Esophagus squamous epithelium (tissue), 5 donors: ENCODE data around the gene FAM151A. TPM values are rescaled to one million over a fixed set of nuclear protein-coding genes. Genes with fewer than 3 reads are reported as not detected.

Experiments
- DNase-seq: peaks from one replicate; lab custom pipeline; 2025; lab: John Stamatoyannopoulos, UW
- H3K27ac ChIP-seq, 4 donors: fragments of 200-600 bp; sonication (generic); one replicate each; pipeline ENCODE4 v1.5.1; 2016 to 2019; ENCODE audit warnings: mild to moderate bottlenecking in 1 of 4
- H3K27me3 ChIP-seq, 4 donors: fragments of 200-600 bp; sonication (generic); 1 replicate in 3 of 4; 2 replicates in 1 of 4; pipeline versions ENCODE4 v1.5.1 to v1.6.0; 2017 to 2021; ENCODE audit warnings: antibody characterized with exemption in 1 of 4
- H3K36me3 ChIP-seq, 3 donors: fragments of 200-600 bp; sonication (generic); one replicate each; pipeline ENCODE4 v1.5.1; 2016 to 2019
- H3K4me1 ChIP-seq, 3 donors: fragments of 200-600 bp; sonication (generic); one replicate each; pipeline ENCODE4 v1.5.1; 2017 to 2019
- H3K4me3 ChIP-seq, 4 donors: fragments of 200-600 bp; sonication (generic); 1 replicate in 3 of 4; 2 replicates in 1 of 4; pipeline ENCODE4 v1.5.1; 2016 to 2019; ENCODE audit warnings: mild to moderate bottlenecking in 2 of 4, moderate library complexity in 1 of 4
- H3K9me3 ChIP-seq, 3 donors: fragments of 200-600 bp; sonication (generic); one replicate each; pipeline ENCODE4 v1.5.1; 2016 to 2019
- CTCF ChIP-seq, 6 experiments: fragments of 450-650 bp in 4 of 6; fragments of 200-600 bp in 2 of 6; sonication (generic) in 2 of 6; IDR thresholded peaks; one replicate each; pipeline ENCODE4 v1.5.1; 2016 to 2019; ENCODE audit warnings: antibody characterized with exemption in 6 of 6, mild to moderate bottlenecking in 4 of 6, moderate library complexity in 4 of 6
- POLR2A ChIP-seq, 4 donors: fragments of 450-650 bp; IDR thresholded peaks; one replicate each; pipeline ENCODE4 v1.6.1; 2017; ENCODE audit warnings: antibody characterized with exemption in 4 of 4, mild to moderate bottlenecking in 4 of 4, moderate library complexity in 3 of 4
- WGBS, 2 donors: methylation state at CpG; one replicate each; pipeline ENCODE4 v1.1.5; 2018; 5-methylcytosine and 5-hydroxymethylcytosine counted together
- intact Hi-C: fragments of 100-400 bp; cut with DNase I; formaldehyde crosslinking; loops from one replicate; pipeline ENCODE4 v1.15.0; 2022
- total RNA-seq, 4 donors: library from RNA; depleted of rRNA; stranded (reverse); fragments of >200 nt; gene quantifications; one replicate each; pipeline ENCODE4 v1.1.0, GENCODE V29; 2016
- donor health status: DM: yes; HTN: yes; CAD: no.

Gene FAM151A
- total RNA-seq, 4 donors from 2014 or later: 0.35 TPM; not detected in 3

DNA sequence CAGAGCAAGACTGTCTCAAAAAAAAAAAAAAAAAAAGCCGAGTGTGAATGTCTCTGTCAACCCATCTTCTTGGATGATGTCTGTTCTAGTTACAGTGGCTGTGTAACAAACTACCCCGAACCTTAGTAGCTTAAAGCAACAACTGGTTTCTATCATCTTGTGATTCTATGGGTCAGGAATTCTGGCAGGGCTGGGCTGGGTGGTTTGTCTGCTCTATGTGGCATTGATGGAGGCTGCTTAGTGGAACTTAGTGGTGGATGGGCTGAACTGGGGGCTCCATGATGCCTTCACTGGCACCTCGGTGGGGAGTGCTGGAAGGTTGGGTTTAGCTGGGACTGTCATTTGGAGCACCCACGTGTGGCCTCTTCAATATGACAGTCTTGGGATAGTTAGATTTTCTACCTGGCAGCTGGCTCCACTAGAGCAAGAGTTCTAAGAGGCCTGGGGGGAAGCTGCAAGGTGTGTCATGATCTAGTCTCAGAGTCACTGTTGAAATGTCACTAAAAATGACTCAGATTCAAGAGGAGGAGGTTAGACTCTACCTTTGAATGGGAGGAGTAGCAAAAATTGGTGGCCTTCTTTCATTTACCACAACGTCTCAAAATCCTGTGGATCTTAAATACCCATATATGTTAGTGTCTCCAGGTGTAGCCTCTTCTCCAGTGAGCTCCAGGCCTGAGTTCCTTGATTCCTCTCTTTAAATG lies 56.7 kb downstream of the FAM151A start:
- Histone ChIP-seq H3K4me1 (peaks cover 19 to 64% (median 31%) of the 10 kb centered on the region in 3 donors), H3K27me3 (no peaks in the 10 kb centered on the region), H3K9me3 (no peaks in the 10 kb centered on the region), H3K27ac (no peak overlapping the region), H3K36me3 (no peaks in the 10 kb centered on the region), H3K4me3 (no peak overlapping the region)
- DNase-seq: no peak
- intact Hi-C loops: no loop called here
- WGBS, 2 donors: 62 to 71% methylated on average over 4 to 5 of the region's 5 CpGs
- TF ChIP-seq CTCF (IDR thresholded peaks at IDR 0.05): no peak
- TF ChIP-seq POLR2A (IDR thresholded peaks at IDR 0.05): no peak

DNA sequence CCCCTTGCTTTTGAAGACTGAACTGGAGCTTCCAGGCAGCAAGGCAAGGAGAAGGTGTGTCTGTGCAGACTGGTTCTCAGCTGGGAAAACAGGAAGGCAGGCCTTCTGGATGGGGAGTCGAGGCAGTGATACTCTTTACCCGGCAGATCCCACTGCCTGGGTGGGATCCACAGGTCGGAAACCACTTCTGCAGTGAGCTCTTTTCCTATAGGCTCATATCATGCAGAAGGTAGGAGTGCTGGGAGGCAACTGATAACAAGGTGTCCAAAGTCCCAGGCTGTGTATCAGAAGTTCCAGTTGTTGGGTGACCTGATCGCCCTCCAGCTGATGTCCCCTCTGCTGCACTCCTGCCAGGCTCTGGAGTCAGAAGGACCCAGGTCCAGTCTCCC lies 58.2 kb downstream of the FAM151A start:
- intact Hi-C loops: no loop called here
- Histone ChIP-seq H3K4me3 (peak overlapping the region; percentile 1 to 37 (median 28)), H3K27ac (peak overlapping the region; percentile 39 to 82 (median 64)), H3K27me3 (no peaks in the 10 kb centered on the region), H3K4me1 (peaks cover 13 to 49% (median 25%) of the 10 kb centered on the region in 3 donors), H3K36me3 (no peaks in the 10 kb centered on the region), H3K9me3 (no peaks in the 10 kb centered on the region)
- 80 to 86% methylated on average over 1 to 3 of the region's 4 CpGs for WGBS, 2 donors
- no peak for DNase-seq
- no peak for TF ChIP-seq POLR2A (IDR thresholded peaks at IDR 0.05)
- TF ChIP-seq CTCF (IDR thresholded peaks at IDR 0.05): no peak

DNA sequence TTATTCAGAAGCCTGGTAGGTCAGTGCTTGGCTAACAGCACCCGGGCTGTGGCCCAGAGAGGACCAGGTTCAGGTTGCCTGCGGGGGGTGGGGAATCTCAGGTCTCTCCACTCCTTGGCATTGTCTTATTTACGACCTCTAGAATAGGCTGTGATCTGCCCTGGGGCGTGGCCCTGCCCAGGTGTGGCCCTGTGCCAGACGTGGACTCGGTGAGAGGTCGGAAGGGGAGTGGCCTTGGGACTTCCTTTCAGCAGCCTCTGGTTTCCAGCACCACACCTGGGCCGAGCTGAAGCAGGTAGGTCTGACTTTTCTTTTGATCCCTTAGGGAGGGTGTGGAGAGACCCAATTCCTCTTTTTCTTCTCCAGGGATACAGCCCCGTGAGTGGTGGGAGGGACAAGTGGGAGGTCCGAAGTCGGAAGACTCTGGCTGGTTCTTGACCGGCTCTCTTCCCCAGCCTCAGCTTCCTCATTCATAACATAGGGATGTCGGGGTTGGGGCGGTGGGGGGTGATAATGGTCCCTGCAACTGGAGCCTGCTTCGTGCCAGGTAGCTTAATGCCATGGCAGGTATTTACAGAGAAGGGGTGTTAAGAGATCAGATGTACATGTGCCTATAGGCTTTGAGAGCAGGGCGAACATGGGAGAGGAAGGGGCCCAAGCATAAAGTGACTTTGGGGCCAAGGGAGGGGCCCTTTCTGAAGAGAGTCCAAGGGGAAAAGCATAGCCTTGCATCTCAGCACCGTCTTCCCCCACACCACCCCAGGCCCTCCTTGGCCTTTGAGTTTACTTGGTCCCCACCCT lies 58.8 kb downstream of the FAM151A start:
- intact Hi-C loops: no loop called here
- no peaks in the 10 kb centered on the region for H3K27me3 ChIP-seq
- H3K27ac ChIP-seq: peak overlapping the region; percentile 39 to 82 (median 64)
- 38 to 52% methylated on average over 15 to 17 of the region's 17 CpGs for WGBS, 2 donors
- H3K4me3 ChIP-seq: peak overlapping the region; percentile 1 to 37 (median 28)
- peak in 1 of 4 donors; percentile 43 for TF ChIP-seq POLR2A (IDR thresholded peaks at IDR 0.05)
- TF ChIP-seq CTCF (IDR thresholded peaks at IDR 0.05): no peak
- DNase-seq: no peak
- H3K4me1 ChIP-seq: peaks cover 13 to 45% (median 24%) of the 10 kb centered on the region in 3 donors
- H3K9me3 ChIP-seq: no peaks in the 10 kb centered on the region
- H3K36me3 ChIP-seq: no peaks in the 10 kb centered on the region

GRCh38 chr1:54559771-54560231 lies 63.5 kb downstream of the FAM151A start:
- Histone ChIP-seq H3K27ac (no peak overlapping the region), H3K4me1 (peaks cover 6 to 20% (median 10%) of the 10 kb centered on the region in 3 donors), H3K27me3 (no peaks in the 10 kb centered on the region), H3K9me3 (peaks cover 0 to 7% (median 0%) of the 10 kb centered on the region in 3 donors), H3K4me3 (no peak overlapping the region), H3K36me3 (no peaks in the 10 kb centered on the region)
- intact Hi-C loops: no loop called here
- DNase-seq: no peak
- 80% methylated on average over 1 of the region's 3 CpGs; no CpG with 5 or more reads in 1 of the 2 donors for WGBS, 2 donors
- TF ChIP-seq CTCF (IDR thresholded peaks at IDR 0.05): no peak
- no peak for TF ChIP-seq POLR2A (IDR thresholded peaks at IDR 0.05)

Other genes with a start within 250 kb of the FAM151A start
- gene SSBP3, start 217.1 kb downstream of the FAM151A start, total RNA-seq: 10 to 100 TPM; 17.1 to 25.4 (median 21.5) TPM
- gene ACOT11, start 75.3 kb downstream of the FAM151A start, total RNA-seq: 10 to 100 TPM; 10.1 to 33.9 (median 20.3) TPM
- gene MROH7, start 18.3 kb upstream of the FAM151A start, total RNA-seq: 1 to 10 TPM in 1 of 4 donors, under 1 TPM in 3; 0.13 to 4.4 (median 0.60) TPM
- 10 to 100 TPM; 18.0 to 25.2 (median 21.9) TPM for gene TTC4, start 92.3 kb upstream of the FAM151A start, total RNA-seq
- gene PARS2, start 141.0 kb upstream of the FAM151A start, total RNA-seq: 1 to 10 TPM; 2.3 to 5.7 (median 3.1) TPM
- gene TTC22, start 177.8 kb upstream of the FAM151A start, total RNA-seq: 100 to 1,000 TPM in 3 of 4 donors, 10 to 100 TPM in 1; 73.4 to 323 (median 141) TPM